Measurements from ENCODE around the gene CPNE2.

DNA sequence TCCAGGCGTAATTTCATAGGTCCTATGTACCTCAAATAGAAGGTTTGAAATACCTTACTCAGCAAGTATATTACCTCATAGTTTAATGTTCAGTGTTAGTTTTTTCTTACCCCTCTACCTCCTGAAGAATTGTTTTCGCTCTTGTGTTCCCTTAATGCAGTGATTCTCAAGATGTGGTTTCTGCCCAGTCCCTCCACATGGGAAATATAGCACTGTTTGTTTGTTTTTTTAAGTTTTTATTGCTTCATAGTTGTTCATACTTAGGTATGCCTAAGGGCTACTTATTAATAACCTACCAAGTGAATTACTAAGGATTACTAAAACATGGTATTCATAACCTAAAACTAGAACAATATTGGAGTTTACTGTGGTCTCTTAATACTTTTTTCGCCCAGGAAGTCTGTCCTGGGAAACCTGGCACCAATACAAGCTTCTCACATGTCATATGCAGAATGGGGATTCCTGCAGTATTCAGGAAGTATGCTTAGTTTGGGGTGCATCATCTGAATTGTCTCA lies 98.7 kb downstream of the CPNE2 start:
- TF ChIP-seq POLR2A (IDR thresholded peaks at IDR 0.05) (no peak), EP300 (IDR thresholded peaks at IDR 0.05) (no peak)
- TF ChIP-seq, protein P1, sequence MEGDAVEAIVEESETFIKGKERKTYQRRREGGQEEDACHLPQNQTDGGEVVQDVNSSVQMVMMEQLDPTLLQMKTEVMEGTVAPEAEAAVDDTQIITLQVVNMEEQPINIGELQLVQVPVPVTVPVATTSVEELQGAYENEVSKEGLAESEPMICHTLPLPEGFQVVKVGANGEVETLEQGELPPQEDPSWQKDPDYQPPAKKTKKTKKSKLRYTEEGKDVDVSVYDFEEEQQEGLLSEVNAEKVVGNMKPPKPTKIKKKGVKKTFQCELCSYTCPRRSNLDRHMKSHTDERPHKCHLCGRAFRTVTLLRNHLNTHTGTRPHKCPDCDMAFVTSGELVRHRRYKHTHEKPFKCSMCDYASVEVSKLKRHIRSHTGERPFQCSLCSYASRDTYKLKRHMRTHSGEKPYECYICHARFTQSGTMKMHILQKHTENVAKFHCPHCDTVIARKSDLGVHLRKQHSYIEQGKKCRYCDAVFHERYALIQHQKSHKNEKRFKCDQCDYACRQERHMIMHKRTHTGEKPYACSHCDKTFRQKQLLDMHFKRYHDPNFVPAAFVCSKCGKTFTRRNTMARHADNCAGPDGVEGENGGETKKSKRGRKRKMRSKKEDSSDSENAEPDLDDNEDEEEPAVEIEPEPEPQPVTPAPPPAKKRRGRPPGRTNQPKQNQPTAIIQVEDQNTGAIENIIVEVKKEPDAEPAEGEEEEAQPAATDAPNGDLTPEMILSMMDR (IDR thresholded peaks at IDR 0.05): no peak
